Omental fat pad (tissue), 4 donors: Measurements from ENCODE around the gene UPF3B. TPM values are rescaled to one million over a fixed set of nuclear protein-coding genes. Genes with fewer than 3 reads are reported as not detected.
"Not testable (repeated sequence)": the region's sequence is repeated elsewhere in the genome, so short reads cannot be mapped to it uniquely, and the experiment has no call there.

Experiments used
- ATAC-seq: fragments of 150-250 bp; one replicate; pipeline ENCODE4 v1.9.1; 2016; ENCODE audit warnings: mild to moderate bottlenecking, moderate library complexity; ENCODE audit not compliant: low FRiP score
- DNase-seq: peaks from one replicate; pipeline ENCODE4 v3.0.0-alpha.2; 2019; ENCODE audit warnings: low spot score
- total RNA-seq, 4 donors: library from RNA; depleted of rRNA; stranded (reverse); fragments of >200 nt; gene quantifications; one replicate each; pipeline ENCODE4 v1.1.0, GENCODE V29; 2016
- TF ChIP-seq, protein P1 (sequence below), 3 donors: fragments of 450-650 bp; IDR thresholded peaks; one replicate each; pipeline ENCODE4 v1.5.1; 2016 to 2017; ENCODE audit warnings: antibody characterized with exemption in 3 of 3, mild to moderate bottlenecking in 3 of 3, moderate library complexity in 2 of 3

Gene UPF3B, protein sequence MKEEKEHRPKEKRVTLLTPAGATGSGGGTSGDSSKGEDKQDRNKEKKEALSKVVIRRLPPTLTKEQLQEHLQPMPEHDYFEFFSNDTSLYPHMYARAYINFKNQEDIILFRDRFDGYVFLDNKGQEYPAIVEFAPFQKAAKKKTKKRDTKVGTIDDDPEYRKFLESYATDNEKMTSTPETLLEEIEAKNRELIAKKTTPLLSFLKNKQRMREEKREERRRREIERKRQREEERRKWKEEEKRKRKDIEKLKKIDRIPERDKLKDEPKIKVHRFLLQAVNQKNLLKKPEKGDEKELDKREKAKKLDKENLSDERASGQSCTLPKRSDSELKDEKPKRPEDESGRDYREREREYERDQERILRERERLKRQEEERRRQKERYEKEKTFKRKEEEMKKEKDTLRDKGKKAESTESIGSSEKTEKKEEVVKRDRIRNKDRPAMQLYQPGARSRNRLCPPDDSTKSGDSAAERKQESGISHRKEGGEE
- 1 to 10 TPM; 3.4 to 4.4 (median 4.0) TPM for total RNA-seq

DNA sequence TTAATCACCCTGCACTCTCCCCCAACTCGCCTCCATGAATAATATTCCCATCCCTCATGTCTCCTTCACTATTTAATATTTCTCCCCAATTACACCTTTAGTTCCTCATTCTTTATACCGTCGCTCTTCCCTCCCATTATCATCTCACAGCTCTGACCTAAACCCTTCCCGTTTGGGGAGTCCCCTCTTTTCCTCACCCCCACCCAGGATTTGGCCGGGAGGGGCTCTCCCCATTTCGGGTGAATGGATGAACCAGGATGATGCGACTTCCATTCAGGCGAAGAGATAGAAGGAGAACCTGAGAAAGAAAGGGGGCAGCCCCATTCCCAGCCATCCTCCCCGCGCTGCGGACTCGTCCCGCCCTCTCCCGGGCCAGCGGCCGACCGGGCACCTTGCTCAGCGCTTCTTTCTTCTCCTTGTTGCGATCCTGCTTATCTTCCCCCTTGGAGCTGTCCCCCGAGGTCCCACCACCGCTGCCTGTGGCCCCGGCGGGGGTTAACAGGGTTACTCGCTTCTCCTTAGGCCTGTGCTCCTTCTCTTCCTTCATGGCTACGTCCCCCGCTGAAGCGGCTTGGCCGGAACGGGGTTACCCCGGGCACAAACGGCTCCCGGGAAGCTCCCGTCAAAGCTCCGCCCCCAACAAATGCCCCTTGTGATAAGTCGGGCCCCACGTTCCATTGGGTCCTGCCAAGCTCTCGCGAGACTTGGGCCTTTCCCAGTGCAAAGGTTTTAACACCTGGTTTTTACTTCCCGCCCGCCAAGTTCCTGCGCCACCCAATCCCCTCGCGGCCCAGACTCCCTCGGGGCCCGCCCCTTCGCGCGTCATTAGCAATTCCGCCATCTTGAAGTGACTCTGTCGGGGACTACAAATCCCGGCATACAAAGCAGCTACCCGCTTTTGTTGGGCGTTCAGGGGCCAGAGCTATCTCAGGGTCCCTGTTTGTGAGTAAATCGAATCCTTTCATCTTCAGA is at the start of gene UPF3B:
Gene UPF3B (minus strand): TSS at position 582 of the 972 bp plus-strand sequence. CDS start 35 bp downstream, at position 547.
- ATAC-seq = peak; percentile 96
- TF ChIP-seq, protein P1, sequence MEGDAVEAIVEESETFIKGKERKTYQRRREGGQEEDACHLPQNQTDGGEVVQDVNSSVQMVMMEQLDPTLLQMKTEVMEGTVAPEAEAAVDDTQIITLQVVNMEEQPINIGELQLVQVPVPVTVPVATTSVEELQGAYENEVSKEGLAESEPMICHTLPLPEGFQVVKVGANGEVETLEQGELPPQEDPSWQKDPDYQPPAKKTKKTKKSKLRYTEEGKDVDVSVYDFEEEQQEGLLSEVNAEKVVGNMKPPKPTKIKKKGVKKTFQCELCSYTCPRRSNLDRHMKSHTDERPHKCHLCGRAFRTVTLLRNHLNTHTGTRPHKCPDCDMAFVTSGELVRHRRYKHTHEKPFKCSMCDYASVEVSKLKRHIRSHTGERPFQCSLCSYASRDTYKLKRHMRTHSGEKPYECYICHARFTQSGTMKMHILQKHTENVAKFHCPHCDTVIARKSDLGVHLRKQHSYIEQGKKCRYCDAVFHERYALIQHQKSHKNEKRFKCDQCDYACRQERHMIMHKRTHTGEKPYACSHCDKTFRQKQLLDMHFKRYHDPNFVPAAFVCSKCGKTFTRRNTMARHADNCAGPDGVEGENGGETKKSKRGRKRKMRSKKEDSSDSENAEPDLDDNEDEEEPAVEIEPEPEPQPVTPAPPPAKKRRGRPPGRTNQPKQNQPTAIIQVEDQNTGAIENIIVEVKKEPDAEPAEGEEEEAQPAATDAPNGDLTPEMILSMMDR (IDR thresholded peaks at IDR 0.05) = no peak
- DNase-seq = peak; percentile 90

DNA sequence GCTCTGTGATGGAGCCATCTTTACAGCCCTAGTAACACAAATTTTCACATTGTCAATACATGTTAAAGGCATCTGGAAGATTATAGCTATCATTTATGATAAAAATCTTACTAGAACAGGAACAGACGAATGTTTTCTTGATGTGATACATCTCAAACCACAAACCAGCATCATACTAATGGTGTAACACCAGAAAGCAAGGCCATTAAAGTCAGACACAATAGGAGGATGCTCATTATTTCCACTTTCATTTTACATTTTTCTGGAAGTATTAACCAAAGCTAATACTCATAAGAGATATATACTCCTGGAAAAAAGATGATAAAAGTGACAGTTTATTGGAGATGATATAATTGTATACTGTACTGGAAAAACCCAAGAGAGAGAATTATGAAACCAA is 48.2 kb upstream of the UPF3B start:
- no peak for ATAC-seq
- no peak for DNase-seq
- TF ChIP-seq, protein P1 (IDR thresholded peaks at IDR 0.05) = no peak

DNA sequence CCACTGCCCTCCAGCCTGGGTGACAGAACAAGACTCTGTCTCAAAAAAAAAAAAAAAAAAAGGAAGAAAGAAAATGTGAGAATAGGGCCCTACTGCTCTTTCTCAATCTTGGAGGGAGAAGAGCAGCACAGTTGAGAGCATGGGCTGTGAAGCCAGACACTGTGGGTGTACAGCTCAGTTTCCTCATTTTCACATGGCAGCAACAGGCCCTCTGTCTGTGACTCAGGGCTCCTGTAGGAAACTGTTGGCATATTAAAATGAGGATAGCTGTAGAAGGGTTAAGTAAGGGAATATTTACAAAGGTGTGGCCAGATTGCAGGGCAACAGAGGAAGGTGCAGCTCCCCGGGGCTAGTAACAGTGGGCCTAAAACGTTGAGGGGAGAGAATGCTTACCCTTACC is 46.4 kb upstream of the UPF3B start:
- no peak for ATAC-seq
- DNase-seq = no peak
- TF ChIP-seq, protein P1 (IDR thresholded peaks at IDR 0.05) = no peak

DNA sequence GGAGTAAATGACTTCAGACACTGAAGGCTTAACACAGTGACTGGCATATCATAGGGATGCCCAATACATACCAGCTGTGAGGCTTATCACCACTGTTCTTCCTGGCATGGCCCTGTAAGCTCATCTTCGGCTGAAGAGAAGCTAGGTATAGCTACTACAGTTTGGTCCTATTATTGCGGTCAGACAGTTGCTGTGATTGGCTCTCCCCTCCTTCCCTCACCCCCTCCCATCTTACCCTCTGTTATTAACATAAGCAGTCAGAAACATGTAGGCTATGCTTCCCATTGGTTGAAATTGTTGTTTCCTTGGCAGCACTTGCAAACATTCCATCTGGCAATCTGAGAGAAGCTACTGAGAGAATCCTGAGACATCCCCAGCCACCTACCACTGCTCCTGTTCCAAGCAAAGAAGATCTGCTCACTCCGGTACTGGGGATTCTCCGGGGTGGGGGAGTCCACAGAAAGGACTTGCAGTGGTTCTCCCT is 43.1 kb upstream of the UPF3B start, which contains the start of gene AKAP14:
Gene AKAP14 (plus strand): TSS at position 51 of the 484 bp plus-strand sequence. CDS start 7,331 bp downstream, outside the sequence.
- ATAC-seq (no peak), DNase-seq (no peak)
- TF ChIP-seq, protein P1 (IDR thresholded peaks at IDR 0.05) = no peak

DNA sequence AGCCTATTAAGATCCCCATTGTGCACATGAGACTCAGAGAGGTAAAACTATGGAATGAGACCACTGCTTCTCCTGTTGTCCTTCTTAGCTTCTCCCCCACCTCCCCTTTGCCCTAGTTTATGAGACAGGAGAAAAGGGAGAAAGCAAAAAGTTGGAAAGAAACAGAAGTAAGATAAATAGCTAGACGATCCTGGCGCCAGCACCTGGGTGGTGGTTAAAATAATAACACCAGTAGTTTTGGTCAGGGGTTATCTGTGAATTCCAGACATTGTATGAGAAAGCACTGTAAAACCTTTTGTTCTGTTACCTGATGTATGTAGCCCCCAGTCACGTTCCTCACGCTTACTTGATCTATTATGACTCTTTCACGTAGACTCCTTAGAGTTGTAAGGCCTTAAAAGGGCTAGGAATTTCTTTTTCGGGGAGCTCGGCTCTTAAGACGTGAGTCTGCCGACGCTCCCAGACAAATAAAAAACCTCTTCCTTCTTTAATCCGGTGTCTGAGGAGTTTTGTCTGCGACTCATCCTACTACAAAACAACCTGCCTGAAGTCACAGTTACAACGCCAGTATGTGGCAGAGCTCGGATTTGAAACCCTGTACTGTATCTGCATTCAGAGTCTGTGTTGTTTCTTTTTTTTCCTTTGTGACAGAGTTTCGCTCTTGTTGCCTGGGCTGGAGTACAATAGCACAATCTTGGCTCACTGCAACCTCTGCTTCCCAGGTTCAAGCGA is 39.4 kb upstream of the UPF3B start:
- DNase-seq, ATAC-seq: not testable (repeated sequence)

DNA sequence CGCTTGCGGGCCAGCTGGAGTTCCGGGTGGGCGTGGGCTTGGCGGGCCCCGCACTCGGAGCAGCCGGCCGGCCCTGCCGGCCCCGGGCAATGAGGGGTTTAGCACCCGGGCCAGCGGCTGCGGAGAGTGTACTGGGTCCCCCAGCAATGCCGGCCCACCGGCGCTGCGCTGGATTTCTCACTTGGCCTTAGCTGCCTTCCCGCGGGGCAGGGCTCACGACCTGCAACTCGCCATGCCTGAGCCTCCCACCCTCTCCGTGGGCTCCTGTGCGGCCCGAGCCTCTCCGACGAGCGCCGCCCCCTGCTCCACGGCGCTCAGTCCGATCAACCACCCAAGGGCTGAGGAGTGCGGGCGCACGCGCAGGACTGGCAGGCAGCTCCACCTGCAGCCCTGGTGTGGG is 37.9 kb upstream of the UPF3B start:
- not testable (repeated sequence) for DNase-seq, ATAC-seq

DNA sequence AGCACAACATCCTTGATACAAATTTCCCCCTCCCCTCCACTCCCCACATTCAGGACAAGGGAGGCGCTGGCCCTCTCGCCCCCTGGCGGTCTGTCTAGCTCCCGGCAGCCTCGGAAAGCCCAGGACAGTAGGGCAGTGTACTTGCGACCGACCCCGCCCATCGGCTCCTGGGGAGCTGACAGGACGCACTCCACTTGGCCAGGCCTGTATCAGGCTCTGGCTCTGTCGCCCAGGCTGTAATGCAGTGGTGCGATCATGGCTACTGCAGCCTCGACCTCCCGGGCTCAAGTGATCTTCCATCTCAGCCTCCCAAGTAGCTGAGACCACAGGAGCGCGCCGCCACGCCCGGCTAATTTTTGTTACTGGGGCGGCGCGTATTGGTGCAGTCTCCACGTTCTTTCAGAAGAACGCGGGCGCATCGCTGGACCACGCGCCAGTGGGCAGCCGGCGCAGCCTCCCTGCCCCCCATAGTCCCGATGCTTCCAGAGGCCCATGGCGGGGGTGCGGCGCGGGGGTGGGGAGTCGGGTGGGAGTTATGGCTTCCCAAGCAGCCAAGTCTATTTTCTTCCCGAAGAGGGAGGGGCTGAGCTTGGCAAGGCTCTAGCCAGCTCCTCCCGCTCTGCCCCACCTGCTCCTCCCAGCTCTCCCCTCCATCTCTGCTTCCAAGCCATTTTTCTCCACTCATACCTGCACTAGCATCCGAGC is 35.1 kb upstream of the UPF3B start:
- TF ChIP-seq, protein P1 (IDR thresholded peaks at IDR 0.05) = no peak
- no peak for DNase-seq

More for the DNA sequence above, 35.1 kb upstream of the UPF3B start:
- peak; percentile 27 for ATAC-seq
